ENCODE data around the gene OR52D1.

DNA sequence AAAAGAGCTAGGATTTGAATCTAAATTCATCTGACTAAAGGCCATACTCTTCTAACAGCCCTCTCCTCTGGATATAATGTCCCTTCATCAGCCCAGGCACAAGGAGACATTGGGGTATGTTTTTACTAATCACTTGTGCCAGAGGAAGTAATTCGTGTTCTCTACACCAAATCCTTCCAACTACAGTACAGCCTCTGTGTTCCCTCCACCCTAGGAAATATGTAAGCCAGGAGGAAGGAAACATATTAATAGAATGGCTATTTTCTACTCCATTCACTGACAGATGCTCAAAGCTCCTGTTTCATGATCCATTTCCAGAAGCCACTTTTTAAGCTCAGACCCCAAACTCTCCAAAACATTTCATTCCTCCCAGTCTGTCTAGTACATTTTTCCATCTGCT lies 40.0 kb downstream of the OR52D1 start:
- TF ChIP-seq ELF4 (IDR thresholded peaks at IDR 0.05) (no peak), FOXM1 (IDR thresholded peaks at IDR 0.05; ENCODE audit: borderline replicate concordance) (no peak), CTBP1 (IDR thresholded peaks at IDR 0.05; ENCODE audit: borderline replicate concordance) (no peak), PKNOX1 (IDR thresholded peaks at IDR 0.05) (no peak), SUZ12 (IDR thresholded peaks at IDR 0.05) (no peak), FOXA1 (IDR thresholded peaks at IDR 0.05) (no peak), BHLHE40 (IDR thresholded peaks at IDR 0.05; ENCODE audit: borderline replicate concordance) (no peak), L3MBTL2 (conservative IDR thresholded peaks at IDR 0.05) (no peak), ZNF384 (IDR thresholded peaks at IDR 0.05) (no peak), ARNT (IDR thresholded peaks at IDR 0.05) (no peak), NFRKB (IDR thresholded peaks at IDR 0.05) (no peak)

Data from HEK293T (cell line).